ENCODE results near the gene IL17RB. TPM values are rescaled to one million over a fixed set of nuclear protein-coding genes. Genes with fewer than 3 reads are reported as not detected.

The IL17RB gene
- total and polyA plus RNA-seq, 2 of the 8 experiments (the other 6 are each of a cell fraction or from before 2014, with no cell fraction given), result 7.0 to 24.6 TPM

GRCh38 chr3:53813876-53814275 is 32.5 kb upstream of the IL17RB start:
- no peak overlapping the region for H3K56ac ChIP-seq (replicated peaks; ENCODE audit: insufficient read length, low read depth, low read length)
- no peak overlapping the region for H3K4me2 ChIP-seq (ENCODE audit: insufficient read depth in 1 of 2, low read depth in 2 of 2, low read length in 2 of 2)
- peaks cover 0 to 6% of the 10 kb centered on the region in 2 experiments for H4K20me1 ChIP-seq (replicated peaks in 1 of 2; ENCODE audit: control insufficient read depth in 1 of 2, insufficient read depth in 2 of 2, low read length in 2 of 2)
- no peak overlapping the region for H3K23ac ChIP-seq (ENCODE audit: insufficient read length)
- no peak overlapping the region for H4K91ac ChIP-seq (replicated peaks; ENCODE audit: insufficient read length, low read length)
- DNase-seq (ENCODE audit: low read depth in 1 of 2, low spot score in 2 of 2), result no peak
- H3K14ac ChIP-seq (ENCODE audit: insufficient read length), result no peak overlapping the region
- H4K8ac ChIP-seq (ENCODE audit: extremely low read depth, insufficient read depth, low read length), result no peak overlapping the region
- no peak overlapping the region for H4K5ac ChIP-seq (ENCODE audit: insufficient read length, low read depth, low read length)
- WGBS, 2 experiments (ENCODE audit: extremely low coverage in 1 of 2, insufficient coverage in 1 of 2, insufficient read length in 1 of 2, insufficient replicate concordance in 2 of 2, low coverage in 1 of 2, low lambda C conversion rate in 2 of 2, missing lambda C conversion rate in 1 of 2), result 91% methylated on average over 10 of the region's 10 CpGs; no CpG with 5 or more reads in 1 of the 2 experiments
- no peak overlapping the region for H3K9ac ChIP-seq (replicated peaks in 1 of 4; ENCODE audit: extremely low read depth in 1 of 4, low read depth in 3 of 4, low read length in 3 of 4)
- no peak overlapping the region for H2BK20ac ChIP-seq (ENCODE audit: low read length)
- no peaks in the 10 kb centered on the region; a peak in 1 of 7 replicates for H3K4me1 ChIP-seq (replicated peaks in 1 of 4; ENCODE audit: control insufficient read depth in 3 of 4, insufficient read depth in 4 of 4, low read length in 3 of 4)
- TF ChIP-seq ASH2L (IDR thresholded peaks at IDR 0.05; ENCODE audit: low read length) (no peak), TAF1 (IDR thresholded peaks at IDR 0.05; ENCODE audit: low read depth, low read length) (no peak), TCF12 (IDR thresholded peaks at IDR 0.05; ENCODE audit: low read depth, low read length) (no peak), MAX (IDR thresholded peaks at IDR 0.05) (no peak), EGR1 (IDR thresholded peaks at IDR 0.05; ENCODE audit: borderline replicate concordance, low read depth, low read length) (no peak), KDM5A (IDR thresholded peaks at IDR 0.05; ENCODE audit: low read length) (no peak), CHD1 (IDR thresholded peaks at IDR 0.05; ENCODE audit: low read depth, low read length) (no peak), EP300 (IDR thresholded peaks at IDR 0.05; ENCODE audit: borderline replicate concordance in 1 of 2, low read depth in 2 of 2, low read length in 2 of 2) (no peak), GABPA (IDR thresholded peaks at IDR 0.05; ENCODE audit: borderline replicate concordance, insufficient read depth, low read length) (no peak), SIX5 (IDR thresholded peaks at IDR 0.05; ENCODE audit: low read depth, low read length) (no peak)
- no peaks in the 10 kb centered on the region for H3K79me1 ChIP-seq (ENCODE audit: low read depth, low read length)
- H2BK120ac ChIP-seq (replicated peaks; ENCODE audit: low read depth, low read length), result no peak overlapping the region
- H3K27me3 ChIP-seq (replicated peaks in 1 of 4; ENCODE audit: control insufficient read depth in 3 of 4, extremely low read depth in 1 of 4, insufficient read depth in 3 of 4, low read length in 3 of 4), result no peaks in the 10 kb centered on the region
- ChIA-PET POLR2A (ENCODE audit: partially characterized antibody) (interaction anchor here (0.6 kb wide), 1 partner anchor 1248 kb away, joined by 3 read pairs; no protein-coding TSS in a partner anchor), CTCF (ENCODE audit: partially characterized antibody) (interaction anchor here (1.0 to 1.1 kb wide), 3 partner anchors 19 to 92 kb away, joined by 3 to 5 read pairs (median 4); no protein-coding TSS in a partner anchor)
- no peak overlapping the region; the same call in 1 of the 2 replicates for H3K18ac ChIP-seq (ENCODE audit: extremely low read depth, low read length)
- H3K9me3 ChIP-seq (ENCODE audit: insufficient read depth in 2 of 2, low read depth in 1 of 2, low read length in 1 of 2), result no peaks in the 10 kb centered on the region
- no peak overlapping the region for H3K27ac ChIP-seq (ENCODE audit: low read depth, low read length)
- no peak overlapping the region for H2AFZ ChIP-seq (ENCODE audit: low read length)
- no peak overlapping the region for H2BK12ac ChIP-seq (ENCODE audit: low read depth, low read length)
- no peak for FAIRE-seq
- no peak overlapping the region for H3K4me3 ChIP-seq (ENCODE audit: extremely low read depth in 1 of 4, insufficient read depth in 2 of 4, low read depth in 3 of 4, low read length in 4 of 4)
- H3K79me2 ChIP-seq (ENCODE audit: control insufficient read depth in 1 of 2, insufficient read depth in 2 of 2, low read length in 2 of 2), result no peaks in the 10 kb centered on the region
- no peak overlapping the region for H2BK15ac ChIP-seq (ENCODE audit: low read length)
- H3K4ac ChIP-seq (replicated peaks; ENCODE audit: insufficient read length, low read depth, low read length), result no peak overlapping the region
- H2AK5ac ChIP-seq (ENCODE audit: low read depth, low read length), result no peak overlapping the region
- no peaks in the 10 kb centered on the region for H3K23me2 ChIP-seq (ENCODE audit: low read depth, low read length)
- peaks cover 4 to 9% (median 5%) of the 10 kb centered on the region in 4 experiments; a peak in 5 of 8 replicates for H3K36me3 ChIP-seq (ENCODE audit: control insufficient read depth in 2 of 4, insufficient read depth in 4 of 4, low read length in 3 of 4)
- no peak overlapping the region for H2BK5ac ChIP-seq (ENCODE audit: low read depth, low read length)
